Articular chondrocyte of knee joint (primary cell): ENCODE measurements around the gene CDKN1A. TPM values are rescaled to one million over a fixed set of nuclear protein-coding genes. Genes with fewer than 3 reads are reported as not detected.

ENCODE experiments used
- small RNA-seq: library from RNA; depleted of rRNA; stranded (forward); fragments of <200 nt; gene quantifications from one replicate; pipeline ENCODE3, GENCODE V24; 2012
- total RNA-seq: library from RNA; depleted of rRNA; stranded (reverse); fragments of >200 nt; gene quantifications from 2 replicates; pipeline ENCODE4 v1.2.3, GENCODE V29; 2012

The CDKN1A gene
- 179 and 284 TPM in 2 replicates for total RNA-seq

DNA sequence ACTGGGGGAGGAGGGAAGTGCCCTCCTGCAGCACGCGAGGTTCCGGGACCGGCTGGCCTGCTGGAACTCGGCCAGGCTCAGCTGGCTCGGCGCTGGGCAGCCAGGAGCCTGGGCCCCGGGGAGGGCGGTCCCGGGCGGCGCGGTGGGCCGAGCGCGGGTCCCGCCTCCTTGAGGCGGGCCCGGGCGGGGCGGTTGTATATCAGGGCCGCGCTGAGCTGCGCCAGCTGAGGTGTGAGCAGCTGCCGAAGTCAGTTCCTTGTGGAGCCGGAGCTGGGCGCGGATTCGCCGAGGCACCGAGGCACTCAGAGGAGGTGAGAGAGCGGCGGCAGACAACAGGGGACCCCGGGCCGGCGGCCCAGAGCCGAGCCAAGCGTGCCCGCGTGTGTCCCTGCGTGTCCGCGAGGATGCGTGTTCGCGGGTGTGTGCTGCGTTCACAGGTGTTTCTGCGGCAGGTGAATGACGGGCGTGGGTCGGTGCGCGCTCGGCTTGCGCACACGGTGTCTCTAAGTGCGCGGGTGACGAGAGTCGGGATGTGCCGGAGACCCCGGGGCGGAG is at the start of gene CDKN1A:
Gene CDKN1A, plus strand, starts transcription at position 227 of the 555 bp plus-strand sequence. CDS start 5,388 bp downstream, outside the sequence.

DNA sequence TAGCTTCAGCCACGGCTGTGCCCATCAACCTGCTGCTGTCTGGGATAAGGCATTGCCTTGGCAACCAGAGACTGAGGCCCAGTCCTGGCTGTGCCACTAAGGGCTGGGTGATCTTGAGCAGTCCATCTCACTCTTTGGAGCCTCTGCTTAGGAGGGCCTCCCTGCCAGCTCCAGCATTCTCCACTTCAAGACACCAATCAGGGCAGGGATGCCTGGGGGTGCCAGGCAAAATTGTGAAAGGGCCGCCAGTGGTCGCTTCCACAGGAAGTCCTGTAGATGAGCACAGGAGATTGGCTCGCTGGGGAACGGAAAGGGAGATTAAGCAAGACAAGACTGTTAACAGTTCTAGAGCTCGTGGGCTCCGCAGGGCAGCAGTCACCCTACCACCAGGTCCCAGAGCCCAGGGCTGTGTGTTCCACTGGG is 19.0 kb downstream of the CDKN1A start, which contains the start of gene RAB44:
Gene RAB44, plus strand, starts transcription at position 346 of the 423 bp plus-strand sequence. CDS start 6,410 bp downstream, outside the sequence.

Small RNA genes lying within 50 kb of the gene (small RNA-seq; reads per million reads assigned to genes)
- gene RF00019 (not detected), gene RNU1-88P (4.2 reads per million, percentile 88 among the genes with 10 or more reads in this experiment)

Other genes starting within 250 kb of the CDKN1A start
- 0.13 TPM in 1 of 2 replicates, not detected in the other for gene PXT1, start 235.9 kb upstream of the CDKN1A start, total RNA-seq
- 165 and 257 TPM in 2 replicates for gene KCTD20, start 235.7 kb upstream of the CDKN1A start, total RNA-seq
- gene STK38, start 131.2 kb upstream of the CDKN1A start, total RNA-seq = 41.3 and 55.6 TPM in 2 replicates
- gene SRSF3, start 84.4 kb upstream of the CDKN1A start, total RNA-seq = 277 and 466 TPM in 2 replicates
- under 0.01 and 0.13 TPM in 2 replicates for gene RAB44, start 19.1 kb downstream of the CDKN1A start, total RNA-seq
- 0.65 and 0.76 TPM in 2 replicates for gene CPNE5, start 160.7 kb downstream of the CDKN1A start, total RNA-seq
- gene PPIL1, start 196.1 kb downstream of the CDKN1A start, total RNA-seq = 18.9 and 21.2 TPM in 2 replicates
- 90.9 and 98.8 TPM in 2 replicates for gene C6orf89, start 207.2 kb downstream of the CDKN1A start, total RNA-seq